Stimulated activated CD4-positive, alpha-beta T cell treated with anti-CD3 and anti-CD28 coated beads, Interleukin-12 subunit alpha, Interleukin-12 subunit beta, amount 100 ng/mL, for 4 hours (primary cell): ENCODE data around the gene RIBC1.
"Not testable (repeated sequence)": the region's sequence is repeated elsewhere in the genome, so short reads cannot be mapped to it uniquely, and the experiment has no call there.

Experiments used
- DNase-seq: peaks from one replicate; pipeline ENCODE4 v3.0.0-alpha.2; 2020

The RIBC1 gene

GRCh38 chrX:53422861-53423306, at the start of gene RIBC1:
Gene RIBC1 (plus strand): TSS chrX:53422873. CDS start chrX:53426277, 3,404 bp downstream.
- DNase-seq, result no peak

GRCh38 chrX:53373307-53373706, 49.4 kb upstream of the RIBC1 start:
- no peak for DNase-seq

- no peak for DNase-seq
These were observed 48.4 kb upstream of the RIBC1 start for GRCh38 chrX:53374222-53374820.

GRCh38 chrX:53374923-53375322, 47.8 kb upstream of the RIBC1 start:
- DNase-seq, result no peak

GRCh38 chrX:53376888-53377287, 45.8 kb upstream of the RIBC1 start:
- no peak for DNase-seq

- no peak for DNase-seq
These were observed 45.2 kb upstream of the RIBC1 start for GRCh38 chrX:53377464-53377863.

- DNase-seq, result no peak
These were observed 43.5 kb upstream of the RIBC1 start for GRCh38 chrX:53379008-53379710.

GRCh38 chrX:53379747-53380146, 42.9 kb upstream of the RIBC1 start:
- DNase-seq, result no peak

- DNase-seq, result no peak
These were observed 39.1 kb upstream of the RIBC1 start for GRCh38 chrX:53383376-53384076.

GRCh38 chrX:53395605-53396298, 26.9 kb upstream of the RIBC1 start:
- DNase-seq, result no peak

GRCh38 chrX:53398216-53398615, 24.5 kb upstream of the RIBC1 start:
- no peak for DNase-seq

- no peak for DNase-seq
These were observed 19.1 kb upstream of the RIBC1 start for GRCh38 chrX:53403535-53403934.

- DNase-seq, result no peak
These were observed 10.2 kb upstream of the RIBC1 start for GRCh38 chrX:53412446-53412845.

- DNase-seq, result not testable (repeated sequence)
These were observed 2.3 kb upstream of the RIBC1 start for GRCh38 chrX:53420351-53420750.

GRCh38 chrX:53421125-53421524, 1.5 kb upstream of the RIBC1 start:
- DNase-seq, result no peak

GRCh38 chrX:53421772-53422085, 944 bp upstream of the RIBC1 start:
- DNase-seq, result no peak

- DNase-seq, result peak; percentile 85
These were observed 400 bp upstream of the RIBC1 start, which contains the start of gene SMC1A for GRCh38 chrX:53422086-53422860. Gene SMC1A (minus strand): TSS chrX:53422654. CDS start chrX:53422600, 54 bp downstream.

- DNase-seq, result no peak
These were observed 7.1 kb downstream of the RIBC1 start for GRCh38 chrX:53429755-53430154.

- DNase-seq, result no peak
These were observed 7.6 kb downstream of the RIBC1 start for GRCh38 chrX:53430231-53430630.

- peak; percentile 82 for DNase-seq
These were observed 11.3 kb downstream of the RIBC1 start, which contains the start of gene HSD17B10 for GRCh38 chrX:53433651-53434639. Gene HSD17B10 (minus strand): TSS chrX:53434370. CDS start chrX:53434345, 25 bp downstream.

GRCh38 chrX:53435997-53436396, 13.3 kb downstream of the RIBC1 start:
- peak; percentile 30 for DNase-seq
